DOHH2 (cell line): ENCODE data around the gene MYBPC1.

ENCODE experiments used
- H3F3A ChIP-seq: fragments of 200-600 bp; sonication (generic), shearing (Covaris generic); 2 replicates; pipeline ENCODE4 v1.6.0; 2016; ENCODE audit warnings: antibody characterized with exemption, mild to moderate bottlenecking; ENCODE audit not compliant: control insufficient read depth, insufficient read depth
- H3K27ac ChIP-seq: fragments of 200-600 bp; sonication (generic); 2 replicates; pipeline ENCODE4 v1.5.1; 2014; ENCODE audit warnings: low read depth, mild to moderate bottlenecking, low read length, moderate library complexity
- H3K27me3 ChIP-seq: fragments of 200-600 bp; sonication (generic); 2 replicates; pipeline ENCODE4 v1.6.1; 2014; ENCODE audit warnings: mild to moderate bottlenecking, low read length, mixed read lengths; ENCODE audit not compliant: control insufficient read depth
- H3K36me3 ChIP-seq: fragments of 200-600 bp; sonication (generic); 2 replicates; pipeline ENCODE4 v1.6.1; 2014; ENCODE audit warnings: mild to moderate bottlenecking, low read length, moderate library complexity, mixed read lengths; ENCODE audit not compliant: control insufficient read depth
- H3K4me1 ChIP-seq: fragments of 200-600 bp; sonication (generic); 2 replicates; pipeline ENCODE4 v1.6.1; 2014; ENCODE audit warnings: mild to moderate bottlenecking, low read length, mixed read lengths; ENCODE audit not compliant: control insufficient read depth
- H3K4me2 ChIP-seq: fragments of 200-600 bp; sonication (generic); 2 replicates; pipeline ENCODE4 v1.6.0; 2014; ENCODE audit warnings: mild to moderate bottlenecking, low read length, moderate library complexity
- H3K4me3 ChIP-seq: fragments of 200-600 bp; sonication (generic); 2 replicates; pipeline ENCODE4 v1.5.1; 2014; ENCODE audit warnings: mild to moderate bottlenecking, low read length, mixed read lengths
- H3K79me2 ChIP-seq: fragments of 200-600 bp; sonication (generic); 2 replicates; pipeline ENCODE4 v1.6.1; 2014; ENCODE audit warnings: mild to moderate bottlenecking, low read length, mixed read lengths; ENCODE audit not compliant: control insufficient read depth
- H3K9me2 ChIP-seq: fragments of 200-600 bp; sonication (generic); replicated peaks from 2 replicates; pipeline ENCODE4 v1.6.1; 2014; ENCODE audit warnings: mild to moderate bottlenecking, low read length, mixed read lengths; ENCODE audit not compliant: control insufficient read depth
- H3K9me3 ChIP-seq: fragments of 200-600 bp; sonication (generic); 2 replicates; pipeline ENCODE4 v1.6.1; 2014; ENCODE audit warnings: antibody characterized with exemption, low read length, mixed read lengths; ENCODE audit not compliant: control insufficient read depth, insufficient read depth
- H4K20me1 ChIP-seq: fragments of 200-600 bp; sonication (generic); 2 replicates; pipeline ENCODE4 v1.6.0; 2014; ENCODE audit warnings: low read depth, mild to moderate bottlenecking, antibody characterized with exemption, low read length, moderate library complexity; ENCODE audit not compliant: control insufficient read depth, insufficient read depth
- EZH2phosphoT487 ChIP-seq: fragments of 200-600 bp; sonication (generic); IDR thresholded peaks from 2 replicates; pipeline ENCODE4 v1.6.1; 2017; ENCODE audit warnings: borderline replicate concordance, mild to moderate bottlenecking, antibody characterized with exemption, low read length, moderate library complexity, mixed read lengths
- TF ChIP-seq, protein P1 (sequence below): fragments of 200-600 bp; sonication (generic); IDR thresholded peaks from one replicate; pipeline ENCODE4 v1.5.1; 2014; ENCODE audit warnings: antibody characterized with exemption, mild to moderate bottlenecking, low read depth, low read length; ENCODE audit not compliant: poor library complexity, severe bottlenecking

MYBPC1 gene

DNA sequence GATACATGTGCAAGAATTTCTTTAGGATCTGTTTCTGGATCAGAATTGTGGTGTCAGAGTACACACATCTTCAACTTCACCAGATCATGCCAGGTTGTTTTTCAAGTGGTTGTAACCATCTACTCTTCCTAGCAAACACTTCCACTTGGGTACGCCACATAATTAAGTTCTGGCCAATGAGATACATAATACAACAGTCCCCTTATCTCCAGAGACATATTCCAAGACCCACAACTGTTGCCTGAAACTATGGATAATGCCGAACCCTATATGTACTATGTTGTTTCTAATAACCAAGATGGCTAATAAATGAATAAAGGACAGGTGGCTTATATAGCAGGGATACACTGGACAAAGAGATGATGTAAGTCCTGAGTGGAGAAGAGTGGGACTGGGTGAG, 100.2 kb downstream of the MYBPC1 start:
- Histone ChIP-seq H3K36me3 (peaks cover 5% of the 10 kb centered on the region; the same call in 1 of the 2 replicates), H3K79me2 (peaks cover 22% of the 10 kb centered on the region), H4K20me1 (no peaks in the 10 kb centered on the region), H3K4me3 (no peak overlapping the region), H3K27ac (no peak overlapping the region), H3K9me3 (no peaks in the 10 kb centered on the region), H3K4me1 (peaks cover 34% of the 10 kb centered on the region), H3K27me3 (no peaks in the 10 kb centered on the region), H3K4me2 (no peak overlapping the region), H3K9me2 (no peaks in the 10 kb centered on the region), H3F3A (no peaks in the 10 kb centered on the region)
- no peak for TF ChIP-seq EZH2phosphoT487
- TF ChIP-seq, protein P1, sequence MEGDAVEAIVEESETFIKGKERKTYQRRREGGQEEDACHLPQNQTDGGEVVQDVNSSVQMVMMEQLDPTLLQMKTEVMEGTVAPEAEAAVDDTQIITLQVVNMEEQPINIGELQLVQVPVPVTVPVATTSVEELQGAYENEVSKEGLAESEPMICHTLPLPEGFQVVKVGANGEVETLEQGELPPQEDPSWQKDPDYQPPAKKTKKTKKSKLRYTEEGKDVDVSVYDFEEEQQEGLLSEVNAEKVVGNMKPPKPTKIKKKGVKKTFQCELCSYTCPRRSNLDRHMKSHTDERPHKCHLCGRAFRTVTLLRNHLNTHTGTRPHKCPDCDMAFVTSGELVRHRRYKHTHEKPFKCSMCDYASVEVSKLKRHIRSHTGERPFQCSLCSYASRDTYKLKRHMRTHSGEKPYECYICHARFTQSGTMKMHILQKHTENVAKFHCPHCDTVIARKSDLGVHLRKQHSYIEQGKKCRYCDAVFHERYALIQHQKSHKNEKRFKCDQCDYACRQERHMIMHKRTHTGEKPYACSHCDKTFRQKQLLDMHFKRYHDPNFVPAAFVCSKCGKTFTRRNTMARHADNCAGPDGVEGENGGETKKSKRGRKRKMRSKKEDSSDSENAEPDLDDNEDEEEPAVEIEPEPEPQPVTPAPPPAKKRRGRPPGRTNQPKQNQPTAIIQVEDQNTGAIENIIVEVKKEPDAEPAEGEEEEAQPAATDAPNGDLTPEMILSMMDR: no peak

DNA sequence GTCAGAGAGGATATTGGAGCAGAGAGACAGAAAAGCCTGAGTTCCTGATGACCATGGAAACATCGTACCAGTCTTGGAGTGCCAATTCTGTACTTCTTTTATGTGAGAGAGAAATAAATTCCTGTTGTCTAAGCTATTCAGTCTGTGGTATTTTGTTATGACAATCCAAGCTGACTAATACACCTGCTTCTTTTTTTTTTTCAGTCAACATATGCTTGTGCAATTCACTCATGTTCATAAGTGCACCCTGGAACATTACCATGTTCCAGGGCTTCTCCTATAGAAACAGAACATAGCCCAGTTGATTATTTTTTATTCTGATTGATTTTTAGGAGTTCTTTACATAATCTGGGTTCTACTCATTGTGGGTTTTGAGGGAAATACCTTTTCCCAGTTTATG, 100.9 kb downstream of the MYBPC1 start:
- Histone ChIP-seq H3K27ac (no peak overlapping the region), H3F3A (no peaks in the 10 kb centered on the region), H3K9me3 (no peaks in the 10 kb centered on the region), H4K20me1 (no peaks in the 10 kb centered on the region), H3K27me3 (no peaks in the 10 kb centered on the region), H3K4me2 (no peak overlapping the region), H3K4me3 (no peak overlapping the region), H3K4me1 (peaks cover 42% of the 10 kb centered on the region), H3K36me3 (peaks cover 6% of the 10 kb centered on the region), H3K79me2 (peaks cover 28% of the 10 kb centered on the region), H3K9me2 (no peaks in the 10 kb centered on the region)
- TF ChIP-seq, protein P1: no peak
- TF ChIP-seq EZH2phosphoT487: no peak

DNA sequence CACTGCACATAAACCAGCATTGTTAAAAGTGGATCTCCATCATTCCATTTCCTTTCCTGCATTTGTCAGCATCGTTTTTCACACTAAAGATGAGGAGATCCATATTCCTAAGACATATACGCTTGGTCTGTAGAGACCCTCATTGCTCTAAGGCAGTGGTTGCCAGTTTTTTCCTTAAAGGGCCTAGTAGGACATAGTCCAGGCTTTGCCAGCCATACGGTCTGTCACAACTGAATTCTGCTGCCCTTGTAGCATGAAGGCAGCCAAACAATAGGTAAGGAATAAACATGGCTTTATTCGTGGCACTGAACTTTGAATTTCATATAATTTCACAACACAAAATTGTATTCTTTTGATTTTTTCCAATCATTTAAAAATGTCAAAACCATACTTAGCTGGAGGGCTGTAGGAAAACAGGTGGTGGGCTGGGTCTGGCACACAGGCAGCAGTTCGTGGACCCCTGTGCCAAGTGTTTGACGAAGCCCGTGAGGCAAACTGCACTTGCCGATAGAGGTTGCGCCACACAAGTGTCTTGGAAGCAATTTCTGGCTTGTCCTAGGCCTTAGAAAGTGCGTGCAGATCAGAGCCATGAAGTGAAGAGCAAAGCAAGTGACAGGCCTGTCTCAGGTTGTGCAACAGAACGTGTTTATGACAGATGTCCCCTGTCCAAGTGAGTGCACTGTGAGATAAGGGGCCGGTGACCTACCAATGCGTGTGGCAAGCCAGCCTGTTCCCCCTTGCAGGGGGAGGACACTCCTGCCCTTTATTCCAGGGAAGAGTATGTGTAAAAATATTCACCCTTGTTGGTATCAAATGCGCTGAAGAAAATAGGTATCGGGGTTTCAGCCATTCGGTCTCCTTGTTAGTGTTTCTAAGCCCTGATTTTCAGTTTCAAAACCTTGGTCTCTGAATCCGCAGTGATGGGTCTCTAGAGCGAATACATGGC, 101.8 kb downstream of the MYBPC1 start:
- no peak for TF ChIP-seq EZH2phosphoT487
- TF ChIP-seq, protein P1: no peak
- no peaks in the 10 kb centered on the region for H3K27me3 ChIP-seq
- no peaks in the 10 kb centered on the region for H3F3A ChIP-seq
- no peaks in the 10 kb centered on the region for H4K20me1 ChIP-seq
- peak overlapping the region; percentile 85 for H3K4me3 ChIP-seq
- peaks cover 8% of the 10 kb centered on the region for H3K36me3 ChIP-seq
- peaks cover 46% of the 10 kb centered on the region for H3K4me1 ChIP-seq
- H3K79me2 ChIP-seq: peaks cover 37% of the 10 kb centered on the region
- no peaks in the 10 kb centered on the region for H3K9me3 ChIP-seq
- peak overlapping the region; percentile 79 for H3K4me2 ChIP-seq
- H3K9me2 ChIP-seq: no peaks in the 10 kb centered on the region
- no peak overlapping the region for H3K27ac ChIP-seq
